Midbrain (tissue), 1 donor: ENCODE data around the gene HTR7.

Experiments used
- DNase-seq: peaks from one replicate; lab custom pipeline; 2025; lab: John Stamatoyannopoulos, UW

The HTR7 gene

DNA sequence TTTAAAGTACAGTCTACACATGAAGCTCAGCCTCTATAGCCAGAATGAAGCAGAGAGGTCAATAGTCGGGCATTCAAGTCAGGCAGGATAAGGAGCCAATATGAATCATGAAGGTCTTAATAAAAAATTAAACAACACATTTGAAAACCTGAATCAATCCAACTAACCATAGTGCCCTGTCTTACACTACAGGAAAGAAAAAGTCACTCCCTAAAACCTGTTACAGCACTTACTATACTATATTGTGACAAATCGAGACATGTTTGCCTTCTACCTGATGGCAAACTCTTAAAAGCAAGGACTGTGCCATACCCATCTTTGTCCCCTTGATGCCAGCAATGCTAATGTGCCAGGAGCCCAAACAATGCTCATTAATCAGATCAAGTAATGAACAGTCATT is 117.6 kb downstream of the HTR7 start:
- no peak for DNase-seq

DNA sequence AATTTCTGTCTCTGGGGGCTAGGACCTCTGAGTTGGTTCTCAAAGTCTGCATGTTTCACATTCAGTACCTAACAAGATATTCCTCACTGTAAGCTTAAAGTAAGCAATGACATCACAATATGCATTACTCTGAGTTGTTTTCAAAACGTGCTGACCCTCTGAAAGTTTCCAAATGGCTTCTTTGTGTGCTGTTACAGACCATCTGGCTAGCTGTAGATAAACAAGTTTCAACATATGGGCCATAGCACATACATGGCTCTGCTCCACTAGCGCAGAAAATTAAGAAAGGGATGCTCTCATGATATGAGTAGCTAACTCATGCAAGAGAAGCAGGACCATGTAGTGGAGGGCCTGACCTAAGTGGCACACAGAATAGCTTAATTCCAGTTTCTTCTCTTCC is 119.0 kb downstream of the HTR7 start:
- DNase-seq = no peak

DNA sequence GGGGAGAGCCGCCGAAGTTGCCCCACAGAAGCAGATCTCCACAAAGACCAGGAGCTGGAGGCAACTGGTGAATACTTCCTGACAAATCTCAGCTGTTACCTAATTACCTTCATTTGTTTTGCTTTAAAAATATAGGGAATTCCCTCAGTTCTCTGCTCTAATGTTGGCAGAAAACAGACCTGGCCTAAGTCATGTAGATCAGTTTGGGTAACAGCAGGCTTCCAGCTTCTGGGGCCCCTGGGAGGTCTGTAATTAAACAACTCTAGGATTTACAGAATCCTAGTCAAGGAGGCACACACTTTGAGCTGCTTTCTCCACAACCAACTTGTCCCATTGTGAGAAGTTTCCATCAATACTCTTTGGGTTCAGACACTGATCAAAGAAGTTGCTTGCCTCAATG is 123.4 kb downstream of the HTR7 start:
- no peak for DNase-seq

DNA sequence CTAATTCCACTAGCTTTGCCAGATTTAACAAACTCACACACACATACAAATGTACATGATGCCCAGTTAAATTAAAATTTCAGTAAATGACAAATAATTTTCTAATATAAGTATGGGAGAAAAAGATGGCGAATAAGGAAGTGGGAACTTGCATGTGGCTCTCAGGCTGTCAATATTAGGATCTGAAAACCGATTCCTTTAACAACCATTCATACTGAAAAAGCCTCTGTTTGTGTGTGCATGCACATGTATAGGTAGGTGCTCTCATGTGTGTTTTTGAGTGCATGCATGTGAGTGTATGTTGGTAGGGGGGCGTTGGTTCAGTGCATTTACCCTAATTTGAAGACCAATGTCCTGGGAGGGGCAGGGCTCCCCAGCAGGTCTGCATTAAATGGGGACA is 125.3 kb downstream of the HTR7 start:
- DNase-seq = no peak

DNA sequence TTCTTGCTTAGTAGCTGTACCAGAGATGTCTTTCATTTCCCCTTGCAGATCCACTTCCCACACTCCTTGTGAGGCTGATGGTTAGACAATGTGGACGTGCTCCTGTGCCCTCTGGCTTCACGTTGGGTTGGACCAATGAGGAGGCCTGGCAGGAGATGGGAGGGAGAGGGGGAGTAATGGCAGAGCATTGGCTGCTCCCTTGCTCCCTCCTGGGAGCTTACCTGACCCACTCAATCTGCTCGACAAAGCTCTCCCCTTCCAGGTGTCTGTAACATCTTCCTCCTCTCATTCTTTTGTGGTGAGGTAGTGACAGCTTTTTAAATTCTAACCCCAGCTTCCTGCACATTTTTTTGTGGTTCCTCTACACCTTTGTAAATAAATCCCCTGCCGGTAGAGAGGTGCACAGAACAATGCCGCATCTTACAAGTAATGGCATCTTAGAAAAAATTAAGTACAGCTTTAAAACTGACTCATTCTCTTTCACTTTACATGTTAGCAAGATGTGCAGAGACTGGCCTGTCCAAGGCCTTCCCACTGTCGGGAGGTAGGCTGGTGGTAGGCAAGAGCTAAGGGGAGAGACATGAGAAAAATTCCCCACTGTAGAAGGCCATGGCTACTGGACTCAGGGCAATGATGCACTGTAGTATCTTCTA is 134.3 kb downstream of the HTR7 start:
- DNase-seq = no peak

DNA sequence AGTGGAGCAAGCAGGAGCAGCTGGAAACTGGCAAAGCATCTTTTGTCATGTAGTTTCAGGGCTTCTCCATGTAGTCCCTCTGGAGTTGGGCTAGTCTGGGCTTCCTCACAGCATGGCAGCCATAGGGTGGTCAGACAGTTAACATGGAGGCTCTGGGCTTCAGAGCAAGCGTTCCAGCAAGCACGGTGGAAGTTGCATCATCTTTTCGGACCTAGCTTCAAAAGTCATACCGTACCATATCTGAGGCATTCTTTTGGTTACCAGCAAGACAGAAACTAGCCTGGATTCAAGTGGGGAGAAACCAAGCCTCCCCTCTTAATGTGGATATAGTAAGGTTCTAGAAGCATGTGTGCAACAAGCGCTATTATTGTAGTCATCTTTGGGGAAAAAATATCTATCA is 135.0 kb downstream of the HTR7 start:
- no peak for DNase-seq

DNA sequence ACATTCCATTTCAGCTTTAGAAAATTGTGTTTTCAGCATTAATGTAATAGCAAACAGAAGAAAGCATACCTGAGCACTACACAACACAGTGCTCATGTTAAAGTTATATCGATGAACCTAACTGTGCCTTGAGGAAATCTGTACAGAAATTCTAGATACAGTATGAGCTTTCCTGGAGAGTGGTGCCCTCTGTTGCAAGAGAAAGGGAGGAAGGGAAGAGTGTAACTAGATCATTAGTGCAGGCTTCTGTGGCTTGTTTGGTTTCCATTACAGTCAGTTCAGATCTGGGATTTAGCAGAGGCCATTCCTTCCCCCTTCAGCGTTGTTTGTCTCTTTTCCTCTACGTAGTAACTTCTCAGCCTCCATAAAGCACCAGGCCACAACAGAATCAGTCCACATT is 139.7 kb downstream of the HTR7 start:
- DNase-seq = no peak

DNA sequence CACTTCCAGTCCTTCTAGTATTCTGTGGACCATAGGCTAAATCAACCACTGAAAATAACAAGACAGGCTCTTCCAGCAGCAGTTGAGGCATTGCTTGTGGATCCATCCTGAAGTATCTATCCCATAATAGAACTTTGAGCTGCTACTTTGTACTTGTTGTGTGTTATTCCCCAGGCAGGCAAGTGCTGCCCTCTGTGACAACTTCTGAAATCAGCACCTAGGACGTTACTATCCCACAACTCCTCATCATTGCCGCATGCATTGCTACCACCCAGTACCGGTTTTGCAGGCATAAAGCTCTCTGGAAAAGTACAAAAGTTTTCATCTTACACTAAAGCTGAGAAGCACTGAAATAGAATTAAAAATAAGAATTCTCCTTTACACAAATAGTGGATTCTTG is 145.3 kb downstream of the HTR7 start:
- no peak for DNase-seq

DNA sequence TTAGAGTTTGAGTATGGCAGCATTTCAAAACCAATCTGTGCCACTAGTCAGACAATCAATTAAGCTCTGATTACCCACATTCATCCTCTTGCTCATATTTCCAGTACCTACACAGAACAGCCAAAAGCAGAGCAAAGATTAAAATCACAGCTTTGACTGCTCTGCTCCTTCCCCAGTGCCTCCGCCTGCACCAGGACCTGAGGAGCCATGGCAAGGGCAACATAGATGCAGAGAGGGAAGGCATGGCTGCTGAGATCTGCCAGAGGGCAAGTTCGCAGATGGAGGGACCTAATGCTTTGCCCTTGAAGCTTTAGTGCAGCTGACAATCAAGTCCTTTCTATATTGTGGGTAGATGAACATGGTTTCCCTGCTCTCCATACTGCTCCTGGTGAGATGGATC is 148.1 kb downstream of the HTR7 start:
- DNase-seq = no peak

DNA sequence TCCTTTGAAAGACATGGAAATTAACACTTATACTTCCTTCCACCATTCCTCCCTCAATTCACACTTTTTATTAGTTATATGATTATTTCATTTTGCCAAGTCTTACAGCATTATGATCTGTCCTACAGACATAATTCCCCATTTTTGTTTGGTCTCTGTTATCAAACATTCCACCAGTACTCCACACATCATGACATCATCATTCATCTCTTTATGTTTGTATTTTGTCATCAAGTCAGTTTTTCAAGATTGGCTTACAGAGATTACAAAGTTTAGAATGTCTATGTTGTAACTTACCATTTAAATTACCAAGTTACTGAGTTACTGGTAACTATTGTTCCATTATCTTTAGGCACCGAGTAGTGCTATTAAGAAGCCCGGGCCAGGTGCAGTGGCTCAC is 150.2 kb downstream of the HTR7 start:
- DNase-seq = no peak

DNA sequence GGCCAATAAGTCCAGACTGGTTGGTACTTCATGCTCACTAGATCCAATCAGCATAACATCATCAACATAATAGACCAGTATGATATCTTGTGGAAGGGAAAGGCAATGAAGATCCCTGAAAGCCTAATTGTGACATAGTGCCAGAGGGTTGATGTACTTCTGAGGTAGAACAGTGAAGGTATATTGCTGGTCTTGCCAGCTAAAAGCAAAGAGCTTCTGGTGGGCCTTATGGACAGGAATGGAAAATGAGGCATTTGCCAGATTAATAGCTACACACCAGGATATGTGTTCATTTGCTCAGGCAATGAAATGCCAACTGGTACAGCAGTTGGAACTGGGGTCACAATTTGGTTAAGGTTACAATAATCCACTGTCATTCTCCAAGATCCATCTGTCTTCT is 156.4 kb downstream of the HTR7 start:
- DNase-seq = no peak

DNA sequence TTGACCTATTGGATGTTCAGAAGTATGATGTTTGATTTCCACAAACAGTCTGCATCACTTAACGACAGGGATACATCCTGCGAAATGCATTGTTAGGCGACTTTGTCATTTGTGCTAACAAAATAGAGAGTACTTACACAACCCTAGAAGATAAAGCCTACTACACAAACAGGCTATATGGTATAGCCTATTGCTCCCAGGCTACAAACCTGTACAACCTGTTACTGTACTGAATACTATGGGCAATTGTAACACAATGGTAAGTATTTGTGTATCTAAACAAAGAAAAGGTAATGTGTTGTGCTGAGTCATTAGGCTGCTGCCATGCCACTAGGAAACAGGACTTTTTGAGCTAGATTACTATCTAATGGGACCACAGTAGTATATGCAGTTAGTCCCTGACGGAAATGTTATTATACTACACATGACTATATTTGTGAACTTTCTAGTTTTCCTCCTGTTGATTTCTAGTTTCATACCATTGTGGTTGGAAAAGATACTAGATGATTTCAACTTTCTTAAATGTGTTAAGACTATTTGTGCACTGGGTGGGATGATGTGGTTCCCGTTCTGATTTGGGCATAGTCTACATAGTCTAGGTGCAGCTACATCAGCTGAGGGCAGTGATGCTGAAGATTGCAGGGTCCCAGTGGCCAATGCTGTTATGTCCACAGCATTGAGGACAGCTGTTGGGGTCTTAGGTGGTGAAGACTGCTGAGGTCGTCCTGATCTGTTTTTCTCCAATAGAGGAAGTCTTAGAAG is 161.7 kb downstream of the HTR7 start:
- DNase-seq = no peak
